Lower leg skin (tissue), 3 donors: ENCODE results near the gene TGFBI.

Experiments used
- POLR2A ChIP-seq, 2 donors: fragments of 450-650 bp; IDR thresholded peaks; one replicate each; pipeline ENCODE4 v1.6.1; 2016 to 2017; ENCODE audit warnings: antibody characterized with exemption in 2 of 2, mild to moderate bottlenecking in 1 of 2, moderate library complexity in 1 of 2
- TF ChIP-seq, protein P1 (sequence below), 3 donors: fragments of 450-650 bp; IDR thresholded peaks; one replicate each; pipeline ENCODE4 v1.5.1; 2016; ENCODE audit warnings: antibody characterized with exemption in 3 of 3, mild to moderate bottlenecking in 3 of 3, moderate library complexity in 2 of 3

DNA sequence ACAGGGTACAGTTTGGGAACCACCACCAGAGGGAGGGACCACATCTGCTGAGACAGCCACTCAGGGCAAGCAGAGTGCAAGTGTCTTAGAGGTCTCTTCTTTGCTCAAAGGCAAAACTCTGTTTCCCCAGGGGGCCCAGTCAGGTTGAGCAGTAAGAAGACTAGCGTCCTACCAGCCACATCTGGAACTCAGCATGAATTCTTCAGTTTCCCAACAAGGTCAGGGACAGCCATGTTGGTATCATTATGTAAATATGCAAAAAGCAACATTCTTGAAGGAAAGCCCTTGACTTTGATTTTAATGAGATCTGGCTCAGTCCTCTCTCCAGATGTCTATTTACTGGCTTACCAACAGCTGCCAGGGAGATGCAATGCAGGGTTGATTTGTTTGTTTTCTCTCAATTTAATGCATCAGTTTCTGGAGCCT is 46.7 kb downstream of the TGFBI start:
- TF ChIP-seq, protein P1, sequence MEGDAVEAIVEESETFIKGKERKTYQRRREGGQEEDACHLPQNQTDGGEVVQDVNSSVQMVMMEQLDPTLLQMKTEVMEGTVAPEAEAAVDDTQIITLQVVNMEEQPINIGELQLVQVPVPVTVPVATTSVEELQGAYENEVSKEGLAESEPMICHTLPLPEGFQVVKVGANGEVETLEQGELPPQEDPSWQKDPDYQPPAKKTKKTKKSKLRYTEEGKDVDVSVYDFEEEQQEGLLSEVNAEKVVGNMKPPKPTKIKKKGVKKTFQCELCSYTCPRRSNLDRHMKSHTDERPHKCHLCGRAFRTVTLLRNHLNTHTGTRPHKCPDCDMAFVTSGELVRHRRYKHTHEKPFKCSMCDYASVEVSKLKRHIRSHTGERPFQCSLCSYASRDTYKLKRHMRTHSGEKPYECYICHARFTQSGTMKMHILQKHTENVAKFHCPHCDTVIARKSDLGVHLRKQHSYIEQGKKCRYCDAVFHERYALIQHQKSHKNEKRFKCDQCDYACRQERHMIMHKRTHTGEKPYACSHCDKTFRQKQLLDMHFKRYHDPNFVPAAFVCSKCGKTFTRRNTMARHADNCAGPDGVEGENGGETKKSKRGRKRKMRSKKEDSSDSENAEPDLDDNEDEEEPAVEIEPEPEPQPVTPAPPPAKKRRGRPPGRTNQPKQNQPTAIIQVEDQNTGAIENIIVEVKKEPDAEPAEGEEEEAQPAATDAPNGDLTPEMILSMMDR (IDR thresholded peaks at IDR 0.05) = no peak
- no peak for TF ChIP-seq POLR2A (IDR thresholded peaks at IDR 0.05)
